Activated T-helper 1 cell treated with anti-CD3 and anti-CD28 coated beads, Interleukin-12 subunit alpha, Interleukin-12 subunit beta, Interleukin-2, Interleukin-4 antibody, amounts not matched to agents 30 ng/mL and 10 ng/mL and 1 ng/mL, durations not matched to agents 14 hours and 24 hours and 36 hours (primary cell): ENCODE measurements around the gene MCU. TPM values are rescaled to one million over a fixed set of nuclear protein-coding genes. Genes with fewer than 3 reads are reported as not detected.

Experiments used
- DNase-seq: peaks from one replicate; pipeline ENCODE4 v3.0.0; 2021; ENCODE audit warnings: low spot score
- H3K27ac Mint-ChIP-seq: one replicate; pipeline ENCODE4 v1.8.0; 2021; ENCODE audit warnings: mild to moderate bottlenecking, mixed read lengths
- H3K27me3 Mint-ChIP-seq: one replicate; pipeline ENCODE4 v1.8.0; 2022; ENCODE audit warnings: mild to moderate bottlenecking, moderate library complexity, mixed read lengths; ENCODE audit not compliant: insufficient read depth
- H3K36me3 Mint-ChIP-seq: one replicate; pipeline ENCODE4 v1.8.0; 2021; ENCODE audit warnings: low read depth, mixed read lengths
- H3K4me1 Mint-ChIP-seq: one replicate; pipeline ENCODE4 v1.8.0; 2021; ENCODE audit warnings: low read depth, mixed read lengths
- H3K4me3 Mint-ChIP-seq: one replicate; pipeline ENCODE4 v1.8.0; 2021; ENCODE audit warnings: mild to moderate bottlenecking, moderate library complexity, mixed read lengths
- H3K9me3 Mint-ChIP-seq: one replicate; pipeline ENCODE4 v1.8.0; 2021; ENCODE audit warnings: mixed read lengths
- intact Hi-C: fragments of 100-400 bp; cut with micrococcal nuclease; formaldehyde crosslinking; loops from one replicate; pipeline ENCODE4 v1.15.1; 2024
- total RNA-seq: library from RNA; stranded (reverse); gene quantifications from 2 replicates; pipeline ENCODE4 v1.2.3, GENCODE V29; 2022

The MCU gene
- total RNA-seq, 1 donor from 2014 or later: 17.5 TPM

GRCh38 chr10:72812415-72812752 is 120.4 kb downstream of the MCU start:
- no peak for DNase-seq
- Mint-ChIP-seq H3K27me3 (no peaks in the 10 kb centered on the region), H3K4me1 (no peaks in the 10 kb centered on the region), H3K27ac (no peak overlapping the region), H3K36me3 (no peaks in the 10 kb centered on the region), H3K4me3 (no peak overlapping the region), H3K9me3 (no peaks in the 10 kb centered on the region)
- intact Hi-C loops: no loop called here

- Mint-ChIP-seq H3K36me3 (no peaks in the 10 kb centered on the region), H3K27me3 (no peaks in the 10 kb centered on the region), H3K4me1 (no peaks in the 10 kb centered on the region), H3K9me3 (no peaks in the 10 kb centered on the region), H3K4me3 (no peak overlapping the region), H3K27ac (no peak overlapping the region)
- intact Hi-C loops: no loop called here
- DNase-seq: no peak
These were observed 120.9 kb downstream of the MCU start for GRCh38 chr10:72812753-72813430.

GRCh38 chr10:72814099-72814790 is 122.3 kb downstream of the MCU start:
- no peak overlapping the region for H3K27ac Mint-ChIP-seq
- no peaks in the 10 kb centered on the region for H3K27me3 Mint-ChIP-seq
- no peaks in the 10 kb centered on the region for H3K36me3 Mint-ChIP-seq
- no peaks in the 10 kb centered on the region for H3K4me1 Mint-ChIP-seq
- intact Hi-C loops: no loop called here
- H3K4me3 Mint-ChIP-seq: no peak overlapping the region
- no peak for DNase-seq
- no peaks in the 10 kb centered on the region for H3K9me3 Mint-ChIP-seq

- intact Hi-C loops: no loop called here
- H3K27ac Mint-ChIP-seq: no peak overlapping the region
These were observed 124.6 kb downstream of the MCU start for GRCh38 chr10:72816565-72816964.

GRCh38 chr10:72818076-72818475 is 126.1 kb downstream of the MCU start:
- peaks cover 2% of the 10 kb centered on the region for H3K36me3 Mint-ChIP-seq
- intact Hi-C loops: no loop called here
- H3K4me3 Mint-ChIP-seq: no peak overlapping the region
- no peak overlapping the region for H3K27ac Mint-ChIP-seq
- no peaks in the 10 kb centered on the region for H3K9me3 Mint-ChIP-seq
- no peaks in the 10 kb centered on the region for H3K27me3 Mint-ChIP-seq
- H3K4me1 Mint-ChIP-seq: no peaks in the 10 kb centered on the region
- no peak for DNase-seq

More at GRCh38 chr10:72816565-72816964, 124.6 kb downstream of the MCU start:
- no peak for DNase-seq
- Mint-ChIP-seq H3K36me3 (peaks cover 2% of the 10 kb centered on the region), H3K9me3 (no peaks in the 10 kb centered on the region), H3K4me3 (no peak overlapping the region), H3K27me3 (no peaks in the 10 kb centered on the region), H3K4me1 (no peaks in the 10 kb centered on the region)

- Mint-ChIP-seq H3K36me3 (peaks cover 2% of the 10 kb centered on the region), H3K4me1 (no peaks in the 10 kb centered on the region), H3K9me3 (no peaks in the 10 kb centered on the region), H3K27ac (no peak overlapping the region), H3K4me3 (no peak overlapping the region), H3K27me3 (no peaks in the 10 kb centered on the region)
- DNase-seq: no peak
- intact Hi-C loops: no loop called here
These were observed 127.1 kb downstream of the MCU start for GRCh38 chr10:72819053-72819452.

- H3K27ac Mint-ChIP-seq: no peak overlapping the region
- no peaks in the 10 kb centered on the region for H3K9me3 Mint-ChIP-seq
- no peaks in the 10 kb centered on the region for H3K4me1 Mint-ChIP-seq
- H3K27me3 Mint-ChIP-seq: no peaks in the 10 kb centered on the region
- intact Hi-C loops: no loop called here
- no peak for DNase-seq
- H3K4me3 Mint-ChIP-seq: no peak overlapping the region
- peaks cover 2% of the 10 kb centered on the region for H3K36me3 Mint-ChIP-seq
These were observed 129.7 kb downstream of the MCU start for GRCh38 chr10:72821606-72822005.

- no peak overlapping the region for H3K27ac Mint-ChIP-seq
- H3K4me3 Mint-ChIP-seq: no peak overlapping the region
- peaks cover 2% of the 10 kb centered on the region for H3K36me3 Mint-ChIP-seq
- no peaks in the 10 kb centered on the region for H3K9me3 Mint-ChIP-seq
- no peak for DNase-seq
- intact Hi-C loops: no loop called here
- no peaks in the 10 kb centered on the region for H3K27me3 Mint-ChIP-seq
- no peaks in the 10 kb centered on the region for H3K4me1 Mint-ChIP-seq
These were observed 130.5 kb downstream of the MCU start for GRCh38 chr10:72822342-72822986.

- H3K27ac Mint-ChIP-seq: no peak overlapping the region
- intact Hi-C loops: no loop called here
- H3K9me3 Mint-ChIP-seq: no peaks in the 10 kb centered on the region
- no peak for DNase-seq
- no peaks in the 10 kb centered on the region for H3K4me1 Mint-ChIP-seq
- H3K36me3 Mint-ChIP-seq: peaks cover 2% of the 10 kb centered on the region
- no peaks in the 10 kb centered on the region for H3K27me3 Mint-ChIP-seq
- H3K4me3 Mint-ChIP-seq: no peak overlapping the region
These were observed 133.2 kb downstream of the MCU start for GRCh38 chr10:72825163-72825562.

GRCh38 chr10:72826346-72826745 is 134.4 kb downstream of the MCU start:
- no peak for DNase-seq
- Mint-ChIP-seq H3K36me3 (no peaks in the 10 kb centered on the region), H3K4me1 (no peaks in the 10 kb centered on the region), H3K27me3 (no peaks in the 10 kb centered on the region), H3K9me3 (no peaks in the 10 kb centered on the region), H3K27ac (no peak overlapping the region), H3K4me3 (no peak overlapping the region)
- intact Hi-C loops: no loop called here

- intact Hi-C loops: no loop called here
- DNase-seq: no peak
- H3K4me1 Mint-ChIP-seq: no peaks in the 10 kb centered on the region
- no peak overlapping the region for H3K4me3 Mint-ChIP-seq
- no peaks in the 10 kb centered on the region for H3K27me3 Mint-ChIP-seq
- no peaks in the 10 kb centered on the region for H3K36me3 Mint-ChIP-seq
- H3K9me3 Mint-ChIP-seq: no peaks in the 10 kb centered on the region
- no peak overlapping the region for H3K27ac Mint-ChIP-seq
These were observed 136.4 kb downstream of the MCU start for GRCh38 chr10:72828294-72828693.

- intact Hi-C loops: loop anchor here (5.0 kb wide), 1 partner anchor 268 kb away; no protein-coding TSS in a partner anchor
- H3K36me3 Mint-ChIP-seq: no peaks in the 10 kb centered on the region
- no peak for DNase-seq
- H3K27me3 Mint-ChIP-seq: no peaks in the 10 kb centered on the region
- no peaks in the 10 kb centered on the region for H3K4me1 Mint-ChIP-seq
- no peaks in the 10 kb centered on the region for H3K9me3 Mint-ChIP-seq
- H3K4me3 Mint-ChIP-seq: no peak overlapping the region
- H3K27ac Mint-ChIP-seq: no peak overlapping the region
These were observed 138.7 kb downstream of the MCU start for GRCh38 chr10:72830625-72831024.

- no peak overlapping the region for H3K4me3 Mint-ChIP-seq
- no peaks in the 10 kb centered on the region for H3K9me3 Mint-ChIP-seq
- H3K4me1 Mint-ChIP-seq: no peaks in the 10 kb centered on the region
- intact Hi-C loops: loop anchor here (5.0 kb wide), 1 partner anchor 270 kb away; no protein-coding TSS in a partner anchor
- no peaks in the 10 kb centered on the region for H3K27me3 Mint-ChIP-seq
- DNase-seq: no peak
- no peaks in the 10 kb centered on the region for H3K36me3 Mint-ChIP-seq
- H3K27ac Mint-ChIP-seq: no peak overlapping the region
These were observed 139.9 kb downstream of the MCU start for GRCh38 chr10:72831696-72832409.
